Measurements from ENCODE around the gene SIRT2. TPM values are rescaled to one million over a fixed set of nuclear protein-coding genes. Genes with fewer than 3 reads are reported as not detected.

The SIRT2 gene
- total RNA-seq, 1 donor from 2014 or later, result 10.9 TPM

GRCh38 chr19:38849147-38849859 is 50.1 kb downstream of the SIRT2 start:
- peaks cover 50% of the 10 kb centered on the region for H3K79me2 ChIP-seq (ENCODE audit: low read depth)
- peaks cover 13% of the 10 kb centered on the region for H3K36me3 ChIP-seq
- peaks cover 49% of the 10 kb centered on the region for H4K20me1 ChIP-seq (ENCODE audit: low read depth)
- peak overlapping the region; percentile 81 for H3K4me3 ChIP-seq
- H3F3A ChIP-seq (ENCODE audit: low read depth), result peaks cover 71% of the 10 kb centered on the region
- Mint-ChIP-seq H3K27me3 (ENCODE audit: insufficient read depth, low read depth) (peaks cover 12% of the 10 kb centered on the region), H3K4me3 (peak overlapping the region; percentile 94), H3K9me3 (no peaks in the 10 kb centered on the region), H3K4me1 (peaks cover 41% of the 10 kb centered on the region), H3K36me3 (peaks cover 28% of the 10 kb centered on the region), H3K27ac (peak overlapping the region; percentile 85)
- peak overlapping the region; percentile 97 for H3K27ac ChIP-seq
- H3K27me3 ChIP-seq, result no peaks in the 10 kb centered on the region
- H2AFZ ChIP-seq (replicated peaks), result no peak overlapping the region
- TF ChIP-seq EZH2 (IDR thresholded peaks at IDR 0.05) (no peak), EZH2phosphoT487 (IDR thresholded peaks at IDR 0.05) (no peak)
- TF ChIP-seq, protein P1, sequence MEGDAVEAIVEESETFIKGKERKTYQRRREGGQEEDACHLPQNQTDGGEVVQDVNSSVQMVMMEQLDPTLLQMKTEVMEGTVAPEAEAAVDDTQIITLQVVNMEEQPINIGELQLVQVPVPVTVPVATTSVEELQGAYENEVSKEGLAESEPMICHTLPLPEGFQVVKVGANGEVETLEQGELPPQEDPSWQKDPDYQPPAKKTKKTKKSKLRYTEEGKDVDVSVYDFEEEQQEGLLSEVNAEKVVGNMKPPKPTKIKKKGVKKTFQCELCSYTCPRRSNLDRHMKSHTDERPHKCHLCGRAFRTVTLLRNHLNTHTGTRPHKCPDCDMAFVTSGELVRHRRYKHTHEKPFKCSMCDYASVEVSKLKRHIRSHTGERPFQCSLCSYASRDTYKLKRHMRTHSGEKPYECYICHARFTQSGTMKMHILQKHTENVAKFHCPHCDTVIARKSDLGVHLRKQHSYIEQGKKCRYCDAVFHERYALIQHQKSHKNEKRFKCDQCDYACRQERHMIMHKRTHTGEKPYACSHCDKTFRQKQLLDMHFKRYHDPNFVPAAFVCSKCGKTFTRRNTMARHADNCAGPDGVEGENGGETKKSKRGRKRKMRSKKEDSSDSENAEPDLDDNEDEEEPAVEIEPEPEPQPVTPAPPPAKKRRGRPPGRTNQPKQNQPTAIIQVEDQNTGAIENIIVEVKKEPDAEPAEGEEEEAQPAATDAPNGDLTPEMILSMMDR (IDR thresholded peaks at IDR 0.05), result no peak
- no peaks in the 10 kb centered on the region for H3K9me3 ChIP-seq (ENCODE audit: low read depth)
- peak overlapping the region; percentile 84 for H3K9ac ChIP-seq
- peak; percentile 98 for DNase-seq (ENCODE audit: low spot score)
- H3K4me2 ChIP-seq, result peak overlapping the region; percentile 92
- H3K4me1 ChIP-seq, result peaks cover 21% of the 10 kb centered on the region

- Histone ChIP-seq H3F3A (ENCODE audit: low read depth) (peaks cover 75% of the 10 kb centered on the region), H4K20me1 (ENCODE audit: low read depth) (peaks cover 57% of the 10 kb centered on the region), H3K9ac (peak overlapping the region; percentile 72), H3K4me2 (peak overlapping the region; percentile 92), H3K79me2 (ENCODE audit: low read depth) (peaks cover 58% of the 10 kb centered on the region), H3K4me1 (peaks cover 21% of the 10 kb centered on the region), H3K4me3 (peak overlapping the region; percentile 81), H3K9me3 (ENCODE audit: low read depth) (no peaks in the 10 kb centered on the region), H3K27me3 (no peaks in the 10 kb centered on the region), H3K36me3 (peaks cover 13% of the 10 kb centered on the region), H3K27ac (peak overlapping the region; percentile 97), H2AFZ (replicated peaks) (no peak overlapping the region)
- TF ChIP-seq EZH2phosphoT487 (IDR thresholded peaks at IDR 0.05) (no peak), EZH2 (IDR thresholded peaks at IDR 0.05) (no peak)
- TF ChIP-seq, protein P1 (IDR thresholded peaks at IDR 0.05), result no peak
- peak overlapping the region; percentile 85 for H3K27ac Mint-ChIP-seq
- peak overlapping the region; percentile 94 for H3K4me3 Mint-ChIP-seq
- H3K27me3 Mint-ChIP-seq (ENCODE audit: insufficient read depth, low read depth), result peaks cover 12% of the 10 kb centered on the region
- peaks cover 35% of the 10 kb centered on the region for H3K36me3 Mint-ChIP-seq
- no peaks in the 10 kb centered on the region for H3K9me3 Mint-ChIP-seq
- DNase-seq (ENCODE audit: low spot score), result no peak
- H3K4me1 Mint-ChIP-seq, result peaks cover 40% of the 10 kb centered on the region
These were observed 50.9 kb downstream of the SIRT2 start for GRCh38 chr19:38848299-38849146.

GRCh38 chr19:38846097-38846496 is 53.3 kb downstream of the SIRT2 start:
- Histone ChIP-seq H3K4me2 (no peak overlapping the region), H4K20me1 (ENCODE audit: low read depth) (peaks cover 79% of the 10 kb centered on the region), H3K9ac (no peak overlapping the region), H3F3A (ENCODE audit: low read depth) (peaks cover 80% of the 10 kb centered on the region), H3K27me3 (no peaks in the 10 kb centered on the region), H2AFZ (replicated peaks) (no peak overlapping the region), H3K4me1 (peaks cover 17% of the 10 kb centered on the region), H3K36me3 (peaks cover 22% of the 10 kb centered on the region), H3K27ac (no peak overlapping the region), H3K4me3 (no peak overlapping the region), H3K9me3 (ENCODE audit: low read depth) (no peaks in the 10 kb centered on the region), H3K79me2 (ENCODE audit: low read depth) (peaks cover 81% of the 10 kb centered on the region)
- no peak for DNase-seq (ENCODE audit: low spot score)
- Mint-ChIP-seq H3K27me3 (ENCODE audit: insufficient read depth, low read depth) (peaks cover 9% of the 10 kb centered on the region), H3K27ac (no peak overlapping the region), H3K36me3 (peaks cover 50% of the 10 kb centered on the region), H3K9me3 (no peaks in the 10 kb centered on the region), H3K4me3 (no peak overlapping the region), H3K4me1 (peaks cover 26% of the 10 kb centered on the region)
- TF ChIP-seq EZH2 (IDR thresholded peaks at IDR 0.05) (no peak), EZH2phosphoT487 (IDR thresholded peaks at IDR 0.05) (no peak)
- TF ChIP-seq, protein P1 (IDR thresholded peaks at IDR 0.05), result no peak

Measured in neural progenitor cell (in vitro differentiated cells).